IMR-90 (cell line): ENCODE data around the gene PMS1. TPM values are rescaled to one million over a fixed set of nuclear protein-coding genes. Genes with fewer than 3 reads are reported as not detected.

Experiments
- ATAC-seq: fragments of 200-7000 bp; cut with Tn5 transposase; 2 replicates; pipeline ENCODE4 v1.9.1; 2020; ENCODE audit warnings: low read depth, mild to moderate bottlenecking, moderate library complexity
- BruUV-seq: library from RNA; stranded (reverse); fragments of 400-500 nt; replicated peaks from 2 replicates; lab custom pipeline; 2021; lab: Mats Ljungman, UMichigan
- CTCF ChIA-PET: fragments of 300-600 bp; formaldehyde crosslinking; extraction: SDS; loops from one replicate; lab custom pipeline; 2021; ENCODE audit warnings: antibody characterized with exemption; lab: Yijun Ruan, JAX
- POLR2A ChIA-PET: fragments of 300-600 bp; sonication (Branson Sonifier 250); formaldehyde crosslinking; loops from one replicate; lab custom pipeline; 2022; ENCODE audit warnings: antibody characterized with exemption; ENCODE audit not compliant: unreplicated experiment; lab: Charles Lee
- DNase-seq: peaks from one replicate; pipeline ENCODE4 v3.0.0; 2013
- H2AFZ ChIP-seq: replicated peaks from 2 replicates; pipeline ENCODE3; 2013; ENCODE audit warnings: low read length, mild to moderate bottlenecking; ENCODE audit not compliant: poor library complexity
- H2AK5ac ChIP-seq: 2 replicates; pipeline ENCODE4 v1.6.1; 2013; ENCODE audit warnings: low read depth, low read length, inconsistent platforms
- H2AK9ac ChIP-seq: replicated peaks from 2 replicates; pipeline ENCODE3; 2013; ENCODE audit warnings: mild to moderate bottlenecking, low read depth, low read length, moderate library complexity; ENCODE audit not compliant: poor library complexity
- H2BK120ac ChIP-seq: 2 replicates; pipeline ENCODE4 v1.6.1; 2013; ENCODE audit warnings: low read depth, low read length, inconsistent platforms
- H2BK15ac ChIP-seq: 3 replicates; pipeline ENCODE4 v1.6.1; 2013; ENCODE audit warnings: low read depth, low read length, inconsistent platforms
- H2BK20ac ChIP-seq: 2 replicates; pipeline ENCODE4 v1.6.1; 2013; ENCODE audit warnings: low read depth, mild to moderate bottlenecking, inconsistent platforms, low read length, moderate library complexity
- H2BK5ac ChIP-seq: 2 replicates; pipeline ENCODE4 v1.6.1; 2013; ENCODE audit warnings: mild to moderate bottlenecking, low read depth, low read length, inconsistent platforms; ENCODE audit not compliant: poor library complexity, severe bottlenecking
- H3K14ac ChIP-seq: replicated peaks from 2 replicates; pipeline ENCODE4 v1.6.1; 2013; ENCODE audit warnings: low read depth, low read length, inconsistent platforms
- H3K18ac ChIP-seq: 2 replicates; pipeline ENCODE4 v1.6.1; 2013; ENCODE audit warnings: low read depth, low read length, control low read depth
- H3K23ac ChIP-seq: 2 replicates; pipeline ENCODE4 v1.6.1; 2013; ENCODE audit warnings: low read depth, low read length, inconsistent platforms
- H3K27ac ChIP-seq: 2 replicates; pipeline ENCODE4 v1.5.1; 2013; ENCODE audit warnings: mild to moderate bottlenecking, control low read depth, low read length; ENCODE audit not compliant: insufficient read depth
- H3K27me3 ChIP-seq: 2 replicates; pipeline ENCODE4 v1.6.1; 2013; ENCODE audit warnings: low read length; ENCODE audit not compliant: control insufficient read depth, insufficient read depth
- H3K36me3 ChIP-seq: 2 replicates; pipeline ENCODE4 v1.6.1; 2013; ENCODE audit warnings: low read length, mixed read lengths; ENCODE audit not compliant: control insufficient read depth, insufficient read depth
- H3K4ac ChIP-seq: 2 replicates; pipeline ENCODE4 v1.6.1; 2013; ENCODE audit warnings: low read depth, low read length, inconsistent platforms
- H3K4me1 ChIP-seq: 2 replicates; pipeline ENCODE4 v1.6.1; 2013; ENCODE audit warnings: low read length, mixed read lengths; ENCODE audit not compliant: control insufficient read depth, insufficient read depth
- H3K4me2 ChIP-seq: 2 replicates; pipeline ENCODE4 v1.6.1; 2013; ENCODE audit warnings: low read depth, mild to moderate bottlenecking, control low read depth, low read length, moderate library complexity
- H3K4me3 ChIP-seq: 2 replicates; pipeline ENCODE4 v1.5.1; 2013; ENCODE audit warnings: low read depth, mild to moderate bottlenecking, control low read depth, low read length, moderate library complexity; ENCODE audit not compliant: insufficient read depth
- H3K56ac ChIP-seq: 2 replicates; pipeline ENCODE4 v1.6.1; 2013; ENCODE audit warnings: low read length, inconsistent platforms; ENCODE audit not compliant: insufficient read depth; ENCODE audit errors: extremely low read depth
- H3K79me1 ChIP-seq, 2 experiments: 2 replicates each; pipeline ENCODE4 v1.6.1; 2013; ENCODE audit warnings: low read length in 2 of 2, inconsistent platforms in 1 of 2, low read depth in 1 of 2
- H3K9ac ChIP-seq: 2 replicates; pipeline ENCODE4 v1.6.1; 2013; ENCODE audit warnings: low read depth, low read length, control low read depth
- H3K9me1 ChIP-seq: 2 replicates; pipeline ENCODE4 v1.6.1; 2013; ENCODE audit warnings: low read length, inconsistent platforms; ENCODE audit not compliant: insufficient read depth
- H3K9me3 ChIP-seq: 2 replicates; pipeline ENCODE4 v1.6.1; 2013; ENCODE audit warnings: low read length; ENCODE audit not compliant: control insufficient read depth, insufficient read depth
- H4K20me1 ChIP-seq: 2 replicates; pipeline ENCODE4 v1.6.1; 2013; ENCODE audit warnings: low read length, inconsistent platforms; ENCODE audit not compliant: insufficient read depth
- H4K5ac ChIP-seq: 2 replicates; pipeline ENCODE4 v1.6.1; 2013; ENCODE audit warnings: mild to moderate bottlenecking, low read depth, low read length, control low read depth
- H4K8ac ChIP-seq, 2 experiments: 2 replicates each; pipeline ENCODE4 v1.6.1; 2013; ENCODE audit warnings: low read depth in 2 of 2, low read length in 2 of 2, control low read depth in 1 of 2, inconsistent platforms in 1 of 2
- H4K91ac ChIP-seq: 2 replicates; pipeline ENCODE4 v1.6.1; 2013; ENCODE audit warnings: low read depth, low read length, inconsistent platforms; ENCODE audit not compliant: insufficient read depth
- MAFK ChIP-seq: IDR thresholded peaks from 2 replicates; pipeline ENCODE4 v1.6.1; 2012; ENCODE audit warnings: low read depth, low read length, improper control_type of control experiment
- MXI1 ChIP-seq: IDR thresholded peaks from 2 replicates; pipeline ENCODE4 v1.6.1; 2012; ENCODE audit warnings: low read depth, mild to moderate bottlenecking, low read length, moderate library complexity, borderline replicate concordance
- NFE2L2 ChIP-seq: fragments of 150-350 bp; IDR thresholded peaks from 2 replicates; pipeline ENCODE4 v1.6.1; 2016; ENCODE audit warnings: low read depth, mild to moderate bottlenecking, low read length
- RAD21 ChIP-seq: IDR thresholded peaks from 2 replicates; pipeline ENCODE4 v1.6.1; 2012; ENCODE audit warnings: low read length, improper control_type of control experiment
- WGBS, 2 experiments: methylation state at CpG; one replicate each; pipeline versions ENCODE4 v1.1.5 to v1.1.7; 2013; ENCODE audit warnings: missing lambda C conversion rate in 2 of 2; ENCODE audit not compliant: insufficient read length in 1 of 2; ENCODE audit errors: extremely low coverage in 2 of 2; 5-methylcytosine and 5-hydroxymethylcytosine counted together
- dilution Hi-C: fragments of 300-500 bp; cut with HindIII; formaldehyde crosslinking; loops from one replicate; pipeline ENCODE4 v1.14.3; 2018; ENCODE audit warnings: low sequenced_read_pairs; ENCODE audit not compliant: unreplicated experiment
- in situ Hi-C: fragments of 300-500 bp; cut with MboI; formaldehyde crosslinking; loops from 3 replicates; pipeline ENCODE4 v1.14.3; 2019; ENCODE audit warnings: low sequenced_read_pairs, inconsistent platforms, mixed read lengths
- intact Hi-C: fragments of 100-400 bp; cut with micrococcal nuclease; formaldehyde crosslinking; loops from 2 replicates; pipeline ENCODE4 v1.10.0; 2022
- polyA plus RNA-seq, 3 experiments: library from polyadenylated mRNA; depleted of rRNA; stranded (reverse); fragments of >200 nt; gene quantifications; 2 replicates each; pipeline ENCODE4 v1.2.3, GENCODE V29; 2012; ENCODE audit warnings: low replicate concordance in 1 of 3
- total RNA-seq: library from RNA; depleted of rRNA; stranded (reverse); fragments of >200 nt; gene quantifications from 2 replicates; pipeline ENCODE4 v1.2.3, GENCODE V29; 2012
- TF ChIP-seq, protein P1 (sequence below): fragments of 150-350 bp; IDR thresholded peaks from 2 replicates; pipeline ENCODE4 v1.6.1; 2017; ENCODE audit warnings: mild to moderate bottlenecking, antibody characterized with exemption, low read length, low read depth

The PMS1 gene
- total and polyA plus RNA-seq, 2 of the 4 experiments (the other 2 are of a cell fraction), result 8.1 to 10.6 TPM

DNA sequence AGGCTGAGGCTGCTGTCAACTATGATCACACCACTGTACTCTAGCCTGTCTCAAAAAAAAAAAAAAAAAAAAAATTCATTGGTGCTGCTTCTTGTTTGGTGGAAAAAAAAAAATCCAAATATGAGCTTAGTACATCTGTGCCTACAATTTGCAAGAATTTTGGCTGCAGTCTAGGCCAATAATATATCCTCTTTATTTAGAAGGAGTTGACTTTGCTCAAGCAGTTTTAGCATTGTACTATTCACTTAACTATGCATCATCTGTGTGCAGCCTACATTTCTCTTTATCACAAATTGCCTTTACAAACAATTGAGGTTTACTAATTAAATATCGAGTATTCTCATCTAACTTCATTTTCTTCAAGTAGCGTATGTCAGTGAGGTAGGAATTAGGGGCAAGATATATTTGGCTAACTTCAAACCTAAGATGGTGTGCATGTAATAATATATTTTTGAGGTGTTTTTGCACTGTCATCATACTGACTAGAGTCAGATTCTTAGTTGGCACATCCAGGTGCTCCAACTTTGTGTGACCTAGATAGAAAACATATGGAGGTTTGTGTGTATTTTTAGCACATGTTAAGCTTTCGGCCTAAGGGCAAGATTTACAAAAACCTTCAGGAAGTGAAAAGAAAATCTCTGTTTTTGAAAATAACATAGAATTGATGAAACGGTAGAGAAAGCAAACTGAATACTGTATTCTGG is 51.8 kb downstream of the PMS1 start:
- H4K20me1 ChIP-seq, result no peaks in the 10 kb centered on the region
- H2BK15ac ChIP-seq, result no peak overlapping the region; the same call in 2 of the 3 replicates
- H3K4me3 ChIP-seq, result no peak overlapping the region
- intact Hi-C loops, result no loop called here
- no peak for ATAC-seq
- no peaks in the 10 kb centered on the region for H3K27me3 ChIP-seq
- no peak overlapping the region for H2AK9ac ChIP-seq
- H3K4me1 ChIP-seq, result 0 out of 2 replicates have a peak, but pooled peaks cover 2% of the 10 kb centered on the region
- H3K9ac ChIP-seq, result no peak overlapping the region; the same call in 1 of the 2 replicates
- no peak overlapping the region for H3K23ac ChIP-seq
- peak overlapping the region; percentile 29; the same call in 1 of the 2 replicates for H3K56ac ChIP-seq
- H4K5ac ChIP-seq, result no peak overlapping the region
- BruUV-seq, result no TSS peak
- H3K9me1 ChIP-seq, result no peaks in the 10 kb centered on the region
- H3K79me1 ChIP-seq, result no peaks in the 10 kb centered on the region; a peak in 1 of 4 replicates
- 0 out of 2 replicates have a peak overlapping the region, but pooled peaks have one; percentile 11 for H3K18ac ChIP-seq
- in situ Hi-C loops, result no loop called here
- H4K8ac ChIP-seq, result peak overlapping the region in 1 of 2 experiments; percentile 61; a peak in 1 of 4 replicates
- H3K27ac ChIP-seq, result peak overlapping the region; percentile 33; the same call in 1 of the 2 replicates
- POLR2A ChIA-PET, result interaction anchor here (0.6 kb wide), 1 partner anchor 19 kb away, joined by 12 read pairs; no protein-coding TSS in a partner anchor
- TF ChIP-seq, protein P1, sequence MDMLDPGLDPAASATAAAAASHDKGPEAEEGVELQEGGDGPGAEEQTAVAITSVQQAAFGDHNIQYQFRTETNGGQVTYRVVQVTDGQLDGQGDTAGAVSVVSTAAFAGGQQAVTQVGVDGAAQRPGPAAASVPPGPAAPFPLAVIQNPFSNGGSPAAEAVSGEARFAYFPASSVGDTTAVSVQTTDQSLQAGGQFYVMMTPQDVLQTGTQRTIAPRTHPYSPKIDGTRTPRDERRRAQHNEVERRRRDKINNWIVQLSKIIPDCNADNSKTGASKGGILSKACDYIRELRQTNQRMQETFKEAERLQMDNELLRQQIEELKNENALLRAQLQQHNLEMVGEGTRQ, result no peak
- TF ChIP-seq MXI1 (no peak), RAD21 (no peak), NFE2L2 (peak; percentile 40; the same call in 1 of the 2 replicates), MAFK (peak; percentile 56; the same call in 1 of the 2 replicates)
- H2BK5ac ChIP-seq, result peak overlapping the region; percentile 59
- peak overlapping the region; percentile 71; the same call in 1 of the 2 replicates for H2BK20ac ChIP-seq
- no peaks in the 10 kb centered on the region for H3K36me3 ChIP-seq
- no peak for DNase-seq
- H2AK5ac ChIP-seq, result peak overlapping the region; percentile 51; the same call in 1 of the 2 replicates
- H3K4ac ChIP-seq, result peak overlapping the region; percentile 24; the same call in 1 of the 2 replicates
- CTCF ChIA-PET, result interaction anchor here (0.6 kb wide), 1 partner anchor 1860 kb away, joined by 6 read pairs; no protein-coding TSS in a partner anchor
- H3K14ac ChIP-seq, result peak overlapping the region; percentile 75
- no peaks in the 10 kb centered on the region for H3K9me3 ChIP-seq
- peak overlapping the region; percentile 51; the same call in 1 of the 2 replicates for H2BK120ac ChIP-seq
- WGBS, 2 experiments, result no CpG with 5 or more reads among the region's 4 CpGs
- no peak overlapping the region for H3K4me2 ChIP-seq
- no peak overlapping the region; the same call in 1 of the 2 replicates for H4K91ac ChIP-seq
- H2AFZ ChIP-seq, result no peak overlapping the region
- dilution Hi-C loops, result no loop called here
